GM23338 (cell line): ENCODE data around the gene PROSER2. TPM values are rescaled to one million over a fixed set of nuclear protein-coding genes. Genes with fewer than 3 reads are reported as not detected.

ENCODE experiments used
- ATAC-seq: fragments of 200-7000 bp; cut with Tn5 transposase; 3 replicates; pipeline ENCODE4 v1.9.1; 2020
- DNase-seq: peaks from one replicate; pipeline ENCODE4 v3.0.0-alpha.2; 2015; ENCODE audit warnings: low spot score
- H2AFZ ChIP-seq: fragments of 200-600 bp; sonication (generic); 2 replicates; pipeline ENCODE4 v1.8.0; 2016; ENCODE audit warnings: antibody characterized with exemption, mild to moderate bottlenecking, moderate library complexity
- H3F3A ChIP-seq: fragments of 200-600 bp; sonication (generic); replicated peaks from 2 replicates; pipeline ENCODE4 v1.8.0; 2017; ENCODE audit warnings: antibody characterized with exemption, mixed run types, low read depth
- H3K27ac ChIP-seq: fragments of 200-600 bp; sonication (generic); 2 replicates; pipeline ENCODE4 v1.6.1; 2016; ENCODE audit warnings: low read depth
- H3K27me3 ChIP-seq: fragments of 200-600 bp; sonication (generic); 2 replicates; pipeline ENCODE4 v1.8.0; 2016; ENCODE audit warnings: mild to moderate bottlenecking, mixed run types, moderate library complexity; ENCODE audit not compliant: insufficient read depth
- H3K36me3 ChIP-seq: fragments of 200-600 bp; sonication (generic); 2 replicates; pipeline ENCODE4 v1.8.0; 2016; ENCODE audit warnings: mild to moderate bottlenecking; ENCODE audit not compliant: insufficient read depth
- H3K4me1 ChIP-seq: fragments of 200-600 bp; sonication (generic); 2 replicates; pipeline ENCODE4 v1.8.0; 2016; ENCODE audit warnings: mild to moderate bottlenecking, moderate library complexity; ENCODE audit not compliant: insufficient read depth
- H3K4me2 ChIP-seq: fragments of 200-600 bp; sonication (generic); 2 replicates; pipeline ENCODE4 v1.7.1; 2017; ENCODE audit warnings: mixed run types
- H3K4me3 ChIP-seq: fragments of 200-600 bp; sonication (generic); 2 replicates; pipeline ENCODE4 v1.6.1; 2016; ENCODE audit warnings: mixed run types
- H3K79me2 ChIP-seq: fragments of 200-600 bp; sonication (generic); replicated peaks from 2 replicates; pipeline ENCODE4 v1.8.0; 2017; ENCODE audit warnings: mild to moderate bottlenecking; ENCODE audit not compliant: insufficient read depth
- H3K9me2 ChIP-seq: fragments of 200-600 bp; sonication (generic); 2 replicates; pipeline ENCODE4 v1.8.0; 2017; ENCODE audit not compliant: insufficient read depth
- H4K20me1 ChIP-seq: fragments of 200-600 bp; sonication (generic); replicated peaks from 2 replicates; pipeline ENCODE4 v1.8.0; 2017; ENCODE audit warnings: mild to moderate bottlenecking; ENCODE audit not compliant: insufficient read depth
- H3K27ac Mint-ChIP-seq: 2 replicates; pipeline ENCODE4 v1.8.0; 2020; ENCODE audit warnings: inconsistent platforms, mild to moderate bottlenecking, moderate library complexity, mixed read lengths
- H3K27me3 Mint-ChIP-seq: 3 replicates; pipeline ENCODE4 v1.8.0; 2022; ENCODE audit warnings: low read depth, mild to moderate bottlenecking, moderate library complexity, mixed read lengths, inconsistent platforms; ENCODE audit not compliant: insufficient read depth, poor library complexity
- H3K36me3 Mint-ChIP-seq: 3 replicates; pipeline ENCODE4 v1.8.0; 2021; ENCODE audit warnings: low read depth, mild to moderate bottlenecking, inconsistent platforms, moderate library complexity, mixed read lengths
- H3K4me1 Mint-ChIP-seq: 3 replicates; pipeline ENCODE4 v1.8.0; 2020; ENCODE audit warnings: mild to moderate bottlenecking, inconsistent platforms, mixed read lengths
- H3K4me3 Mint-ChIP-seq: 3 replicates; pipeline ENCODE4 v1.8.0; 2021; ENCODE audit warnings: moderate library complexity, mild to moderate bottlenecking, inconsistent platforms, mixed read lengths
- H3K9me3 Mint-ChIP-seq: 3 replicates; pipeline ENCODE4 v1.8.0; 2020; ENCODE audit warnings: moderate library complexity, mild to moderate bottlenecking, inconsistent platforms, mixed read lengths
- CREB1 ChIP-seq: fragments of 250-450 bp; sonication (Bioruptor Pico); IDR thresholded peaks from 2 replicates; pipeline ENCODE4 v1.5.0; 2020; ENCODE audit warnings: low read depth, mild to moderate bottlenecking, moderate library complexity
- ETS1 ChIP-seq: IDR thresholded peaks from 2 replicates; pipeline ENCODE4 v1.6.1; 2016; ENCODE audit warnings: antibody characterized with exemption
- EZH2 ChIP-seq: fragments of 200-600 bp; sonication (generic); IDR thresholded peaks from one replicate; pipeline ENCODE4 v1.8.0; 2017; ENCODE audit warnings: antibody characterized with exemption, mild to moderate bottlenecking, low read depth; ENCODE audit not compliant: unreplicated experiment
- JUNB ChIP-seq: IDR thresholded peaks from one replicate; pipeline ENCODE4 v1.6.1; 2016; ENCODE audit warnings: antibody characterized with exemption; ENCODE audit not compliant: unreplicated experiment
- NANOG ChIP-seq: IDR thresholded peaks from 2 replicates; pipeline ENCODE4 v1.6.1; 2016; ENCODE audit warnings: antibody characterized with exemption, borderline replicate concordance
- POLR2AphosphoS5 ChIP-seq: IDR thresholded peaks from 2 replicates; pipeline ENCODE4 v1.6.1; 2016; ENCODE audit warnings: antibody characterized with exemption, low read depth
- ZNF114 ChIP-seq: fragments of 250-450 bp; sonication (Bioruptor Pico); IDR thresholded peaks from 2 replicates; pipeline ENCODE4 v1.5.0; 2020; ENCODE audit warnings: mild to moderate bottlenecking, moderate library complexity
- ZNF331 ChIP-seq: fragments of 250-450 bp; sonication (Bioruptor Pico); IDR thresholded peaks from 2 replicates; pipeline ENCODE4 v1.5.0; 2020; ENCODE audit warnings: low read depth, mild to moderate bottlenecking, moderate library complexity
- polyA plus RNA-seq: library from polyadenylated mRNA; unstranded; fragments of >200 nt; fragmentation: Nextera tagmentation; extraction: Ambion mirVana; gene quantifications from 2 replicates; pipeline ENCODE4 v1.2.1, GENCODE V29; 2016
- total RNA-seq: library from RNA; depleted of rRNA; stranded (reverse); fragments of >200 nt; shearing (Covaris generic); gene quantifications from 2 replicates; pipeline ENCODE4 v1.2.3, GENCODE V29; 2014
- TF ChIP-seq, protein P1 (sequence below): IDR thresholded peaks from one replicate; pipeline ENCODE4 v1.6.1; 2018; ENCODE audit warnings: antibody characterized with exemption; ENCODE audit not compliant: unreplicated experiment
- TF ChIP-seq, protein P2 (sequence below), 2 experiments: fragments of 200-600 bp in 1 of 2; sonication (generic) in 1 of 2; conservative IDR thresholded peaks; 2 replicates each; pipeline versions ENCODE4 v1.5.1 to v1.6.1; 2016 to 2017; ENCODE audit warnings: antibody characterized with exemption in 2 of 2, low read depth in 2 of 2, mild to moderate bottlenecking in 2 of 2, moderate library complexity in 1 of 2
- TF ChIP-seq, protein P3 (sequence below): fragments of 250-450 bp; sonication (Bioruptor Pico); IDR thresholded peaks from 2 replicates; pipeline ENCODE4 v1.5.0; 2020; ENCODE audit warnings: mild to moderate bottlenecking, moderate library complexity

Gene PROSER2
- total and polyA plus RNA-seq, 2 experiments from 2014 or later = 4.2 to 10.8 TPM

- no peak for TF ChIP-seq CREB1
- TF ChIP-seq ZNF114 = no peak
- TF ChIP-seq JUNB = no peak
- TF ChIP-seq, protein P1, sequence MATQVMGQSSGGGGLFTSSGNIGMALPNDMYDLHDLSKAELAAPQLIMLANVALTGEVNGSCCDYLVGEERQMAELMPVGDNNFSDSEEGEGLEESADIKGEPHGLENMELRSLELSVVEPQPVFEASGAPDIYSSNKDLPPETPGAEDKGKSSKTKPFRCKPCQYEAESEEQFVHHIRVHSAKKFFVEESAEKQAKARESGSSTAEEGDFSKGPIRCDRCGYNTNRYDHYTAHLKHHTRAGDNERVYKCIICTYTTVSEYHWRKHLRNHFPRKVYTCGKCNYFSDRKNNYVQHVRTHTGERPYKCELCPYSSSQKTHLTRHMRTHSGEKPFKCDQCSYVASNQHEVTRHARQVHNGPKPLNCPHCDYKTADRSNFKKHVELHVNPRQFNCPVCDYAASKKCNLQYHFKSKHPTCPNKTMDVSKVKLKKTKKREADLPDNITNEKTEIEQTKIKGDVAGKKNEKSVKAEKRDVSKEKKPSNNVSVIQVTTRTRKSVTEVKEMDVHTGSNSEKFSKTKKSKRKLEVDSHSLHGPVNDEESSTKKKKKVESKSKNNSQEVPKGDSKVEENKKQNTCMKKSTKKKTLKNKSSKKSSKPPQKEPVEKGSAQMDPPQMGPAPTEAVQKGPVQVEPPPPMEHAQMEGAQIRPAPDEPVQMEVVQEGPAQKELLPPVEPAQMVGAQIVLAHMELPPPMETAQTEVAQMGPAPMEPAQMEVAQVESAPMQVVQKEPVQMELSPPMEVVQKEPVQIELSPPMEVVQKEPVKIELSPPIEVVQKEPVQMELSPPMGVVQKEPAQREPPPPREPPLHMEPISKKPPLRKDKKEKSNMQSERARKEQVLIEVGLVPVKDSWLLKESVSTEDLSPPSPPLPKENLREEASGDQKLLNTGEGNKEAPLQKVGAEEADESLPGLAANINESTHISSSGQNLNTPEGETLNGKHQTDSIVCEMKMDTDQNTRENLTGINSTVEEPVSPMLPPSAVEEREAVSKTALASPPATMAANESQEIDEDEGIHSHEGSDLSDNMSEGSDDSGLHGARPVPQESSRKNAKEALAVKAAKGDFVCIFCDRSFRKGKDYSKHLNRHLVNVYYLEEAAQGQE = no peak
- no peak for TF ChIP-seq ZNF331 (CRISPR knock-in tag)
- TF ChIP-seq NANOG = no peak
- no peak for TF ChIP-seq POLR2AphosphoS5
- TF ChIP-seq ETS1 = no peak
- TF ChIP-seq EZH2 = no peak
- TF ChIP-seq, protein P2, sequence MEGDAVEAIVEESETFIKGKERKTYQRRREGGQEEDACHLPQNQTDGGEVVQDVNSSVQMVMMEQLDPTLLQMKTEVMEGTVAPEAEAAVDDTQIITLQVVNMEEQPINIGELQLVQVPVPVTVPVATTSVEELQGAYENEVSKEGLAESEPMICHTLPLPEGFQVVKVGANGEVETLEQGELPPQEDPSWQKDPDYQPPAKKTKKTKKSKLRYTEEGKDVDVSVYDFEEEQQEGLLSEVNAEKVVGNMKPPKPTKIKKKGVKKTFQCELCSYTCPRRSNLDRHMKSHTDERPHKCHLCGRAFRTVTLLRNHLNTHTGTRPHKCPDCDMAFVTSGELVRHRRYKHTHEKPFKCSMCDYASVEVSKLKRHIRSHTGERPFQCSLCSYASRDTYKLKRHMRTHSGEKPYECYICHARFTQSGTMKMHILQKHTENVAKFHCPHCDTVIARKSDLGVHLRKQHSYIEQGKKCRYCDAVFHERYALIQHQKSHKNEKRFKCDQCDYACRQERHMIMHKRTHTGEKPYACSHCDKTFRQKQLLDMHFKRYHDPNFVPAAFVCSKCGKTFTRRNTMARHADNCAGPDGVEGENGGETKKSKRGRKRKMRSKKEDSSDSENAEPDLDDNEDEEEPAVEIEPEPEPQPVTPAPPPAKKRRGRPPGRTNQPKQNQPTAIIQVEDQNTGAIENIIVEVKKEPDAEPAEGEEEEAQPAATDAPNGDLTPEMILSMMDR (conservative IDR thresholded peaks at IDR 0.05; ENCODE audit: low read depth in 2 of 2) = no peak
These were observed 23.4 kb downstream of the PROSER2 start (continued) for GRCh38 chr10:11846542-11846941.

DNA sequence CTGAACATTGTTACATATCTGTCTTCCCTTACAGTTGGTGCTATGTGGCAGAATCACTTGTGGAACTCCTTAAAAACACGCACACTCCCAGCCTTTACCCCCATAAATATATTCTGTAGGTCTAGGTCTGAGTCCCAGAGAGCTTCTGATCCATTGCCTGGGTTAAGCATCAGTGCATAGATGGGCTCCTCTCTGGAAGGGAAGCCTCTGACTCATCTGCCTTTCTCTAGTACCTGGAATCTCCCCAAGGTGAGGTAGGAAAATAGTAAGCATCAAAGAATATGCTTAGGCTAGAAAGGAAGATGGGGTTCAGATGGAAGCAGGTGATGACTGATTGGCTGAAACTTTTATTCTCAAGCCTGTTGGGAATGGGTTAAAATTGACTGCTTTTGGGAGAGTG is 26.1 kb downstream of the PROSER2 start:
- no peaks in the 10 kb centered on the region for H4K20me1 ChIP-seq
- TF ChIP-seq, protein P3, sequence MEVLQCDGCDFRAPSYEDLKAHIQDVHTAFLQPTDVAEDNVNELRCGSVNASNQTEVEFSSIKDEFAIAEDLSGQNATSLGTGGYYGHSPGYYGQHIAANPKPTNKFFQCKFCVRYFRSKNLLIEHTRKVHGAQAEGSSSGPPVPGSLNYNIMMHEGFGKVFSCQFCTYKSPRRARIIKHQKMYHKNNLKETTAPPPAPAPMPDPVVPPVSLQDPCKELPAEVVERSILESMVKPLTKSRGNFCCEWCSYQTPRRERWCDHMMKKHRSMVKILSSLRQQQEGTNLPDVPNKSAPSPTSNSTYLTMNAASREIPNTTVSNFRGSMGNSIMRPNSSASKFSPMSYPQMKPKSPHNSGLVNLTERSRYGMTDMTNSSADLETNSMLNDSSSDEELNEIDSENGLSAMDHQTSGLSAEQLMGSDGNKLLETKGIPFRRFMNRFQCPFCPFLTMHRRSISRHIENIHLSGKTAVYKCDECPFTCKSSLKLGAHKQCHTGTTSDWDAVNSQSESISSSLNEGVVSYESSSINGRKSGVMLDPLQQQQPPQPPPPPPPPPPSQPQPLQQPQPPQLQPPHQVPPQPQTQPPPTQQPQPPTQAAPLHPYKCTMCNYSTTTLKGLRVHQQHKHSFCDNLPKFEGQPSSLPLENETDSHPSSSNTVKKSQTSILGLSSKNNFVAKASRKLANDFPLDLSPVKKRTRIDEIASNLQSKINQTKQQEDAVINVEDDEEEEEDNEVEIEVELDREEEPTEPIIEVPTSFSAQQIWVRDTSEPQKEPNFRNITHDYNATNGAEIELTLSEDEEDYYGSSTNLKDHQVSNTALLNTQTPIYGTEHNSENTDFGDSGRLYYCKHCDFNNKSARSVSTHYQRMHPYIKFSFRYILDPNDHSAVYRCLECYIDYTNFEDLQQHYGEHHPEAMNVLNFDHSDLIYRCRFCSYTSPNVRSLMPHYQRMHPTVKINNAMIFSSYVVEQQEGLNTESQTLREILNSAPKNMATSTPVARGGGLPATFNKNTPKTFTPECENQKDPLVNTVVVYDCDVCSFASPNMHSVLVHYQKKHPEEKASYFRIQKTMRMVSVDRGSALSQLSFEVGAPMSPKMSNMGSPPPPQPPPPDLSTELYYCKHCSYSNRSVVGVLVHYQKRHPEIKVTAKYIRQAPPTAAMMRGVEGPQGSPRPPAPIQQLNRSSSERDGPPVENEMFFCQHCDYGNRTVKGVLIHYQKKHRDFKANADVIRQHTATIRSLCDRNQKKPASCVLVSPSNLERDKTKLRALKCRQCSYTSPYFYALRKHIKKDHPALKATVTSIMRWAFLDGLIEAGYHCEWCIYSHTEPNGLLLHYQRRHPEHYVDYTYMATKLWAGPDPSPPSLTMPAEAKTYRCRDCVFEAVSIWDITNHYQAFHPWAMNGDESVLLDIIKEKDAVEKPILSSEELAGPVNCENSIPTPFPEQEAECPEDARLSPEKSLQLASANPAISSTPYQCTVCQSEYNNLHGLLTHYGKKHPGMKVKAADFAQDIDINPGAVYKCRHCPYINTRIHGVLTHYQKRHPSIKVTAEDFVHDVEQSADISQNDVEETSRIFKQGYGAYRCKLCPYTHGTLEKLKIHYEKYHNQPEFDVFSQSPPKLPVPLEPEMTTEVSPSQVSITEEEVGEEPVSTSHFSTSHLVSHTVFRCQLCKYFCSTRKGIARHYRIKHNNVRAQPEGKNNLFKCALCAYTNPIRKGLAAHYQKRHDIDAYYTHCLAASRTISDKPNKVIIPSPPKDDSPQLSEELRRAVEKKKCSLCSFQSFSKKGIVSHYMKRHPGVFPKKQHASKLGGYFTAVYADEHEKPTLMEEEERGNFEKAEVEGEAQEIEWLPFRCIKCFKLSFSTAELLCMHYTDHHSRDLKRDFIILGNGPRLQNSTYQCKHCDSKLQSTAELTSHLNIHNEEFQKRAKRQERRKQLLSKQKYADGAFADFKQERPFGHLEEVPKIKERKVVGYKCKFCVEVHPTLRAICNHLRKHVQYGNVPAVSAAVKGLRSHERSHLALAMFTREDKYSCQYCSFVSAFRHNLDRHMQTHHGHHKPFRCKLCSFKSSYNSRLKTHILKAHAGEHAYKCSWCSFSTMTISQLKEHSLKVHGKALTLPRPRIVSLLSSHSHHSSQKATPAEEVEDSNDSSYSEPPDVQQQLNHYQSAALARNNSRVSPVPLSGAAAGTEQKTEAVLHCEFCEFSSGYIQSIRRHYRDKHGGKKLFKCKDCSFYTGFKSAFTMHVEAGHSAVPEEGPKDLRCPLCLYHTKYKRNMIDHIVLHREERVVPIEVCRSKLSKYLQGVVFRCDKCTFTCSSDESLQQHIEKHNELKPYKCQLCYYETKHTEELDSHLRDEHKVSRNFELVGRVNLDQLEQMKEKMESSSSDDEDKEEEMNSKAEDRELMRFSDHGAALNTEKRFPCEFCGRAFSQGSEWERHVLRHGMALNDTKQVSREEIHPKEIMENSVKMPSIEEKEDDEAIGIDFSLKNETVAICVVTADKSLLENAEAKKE (CRISPR knock-in tag) = no peak
- no peak for TF ChIP-seq EZH2
- TF ChIP-seq CREB1 = no peak
- TF ChIP-seq, protein P2 (conservative IDR thresholded peaks at IDR 0.05; ENCODE audit: low read depth in 2 of 2) = no peak
- Mint-ChIP-seq H3K4me1 (no peaks in the 10 kb centered on the region), H3K27me3 (peaks cover 8% of the 10 kb centered on the region), H3K4me3 (no peak overlapping the region), H3K9me3 (no peaks in the 10 kb centered on the region), H3K27ac (no peak overlapping the region), H3K36me3 (peaks cover 14% of the 10 kb centered on the region)
- no peak overlapping the region for H2AFZ ChIP-seq
- H3K4me2 ChIP-seq = no peak overlapping the region
- no peaks in the 10 kb centered on the region for H3K9me2 ChIP-seq
- H3K4me1 ChIP-seq = no peaks in the 10 kb centered on the region
- ATAC-seq = no peak
- H3K27ac ChIP-seq = no peak overlapping the region
- H3F3A ChIP-seq = no peaks in the 10 kb centered on the region
- no peaks in the 10 kb centered on the region for H3K36me3 ChIP-seq
- DNase-seq = no peak
- H3K79me2 ChIP-seq = no peaks in the 10 kb centered on the region
- no peak overlapping the region for H3K4me3 ChIP-seq
- no peaks in the 10 kb centered on the region for H3K27me3 ChIP-seq
